Upper lobe of left lung (tissue), 4 donors: ENCODE measurements around the gene GNG7.
"Not testable (repeated sequence)": the region's sequence is repeated elsewhere in the genome, so short reads cannot be mapped to it uniquely, and the experiment has no call there.

Experiments
- CTCF ChIP-seq, 6 experiments: fragments of 450-650 bp in 4 of 6; fragments of 200-600 bp in 2 of 6; sonication (generic) in 2 of 6; IDR thresholded peaks; one replicate each; pipeline ENCODE4 v1.5.1; 2016 to 2019; ENCODE audit warnings: antibody characterized with exemption in 6 of 6
- POLR2AphosphoS5 ChIP-seq, 2 donors: sonication (generic); formaldehyde crosslinking; IDR thresholded peaks; one replicate each; pipeline ENCODE4 v1.5.1; 2017; ENCODE audit warnings: antibody characterized with exemption in 2 of 2

- TF ChIP-seq CTCF, POLR2AphosphoS5 (IDR thresholded peaks at IDR 0.05): not testable (repeated sequence)
Observed at GRCh38 chr19:2563546-2563945, 138.9 kb downstream of the GNG7 start.
